ENCODE measurements around the gene C1orf198. TPM values are rescaled to one million over a fixed set of nuclear protein-coding genes. Genes with fewer than 3 reads are reported as not detected.

Gene C1orf198
- polyA plus RNA-seq, 2 of the 4 experiments (the other 2 are of a cell fraction): 12.0 to 20.4 TPM

- DNase-seq (ENCODE audit: low read depth in 1 of 2, low spot score in 1 of 2) (no peak), ATAC-seq (no peak), FAIRE-seq (no peak)
- Histone ChIP-seq H3K4me2 (no peak overlapping the region), H3K4me1 (no peaks in the 10 kb centered on the region), H3K9me3 (no peaks in the 10 kb centered on the region), H3K27ac (no peak overlapping the region), H3K4me3 (no peak overlapping the region)
- POLR2A ChIA-PET: no interaction called here
- TF ChIP-seq TP53 (CRISPR knock-in tag; IDR thresholded peaks at IDR 0.05) (no peak), KDM1A (IDR thresholded peaks at IDR 0.05; ENCODE audit: low read depth) (no peak), SMC3 (IDR thresholded peaks at IDR 0.05) (no peak), RNF2 (IDR thresholded peaks at IDR 0.05; ENCODE audit: borderline replicate concordance, low read depth) (no peak), CBX8 (IDR thresholded peaks at IDR 0.05) (no peak), ZSCAN20 (CRISPR knock-in tag; IDR thresholded peaks at IDR 0.05) (no peak), MAZ (IDR thresholded peaks at IDR 0.05; ENCODE audit: borderline replicate concordance, low read depth, low read length) (no peak), KDM5A (IDR thresholded peaks at IDR 0.05) (no peak)
- TF ChIP-seq, protein P1, sequence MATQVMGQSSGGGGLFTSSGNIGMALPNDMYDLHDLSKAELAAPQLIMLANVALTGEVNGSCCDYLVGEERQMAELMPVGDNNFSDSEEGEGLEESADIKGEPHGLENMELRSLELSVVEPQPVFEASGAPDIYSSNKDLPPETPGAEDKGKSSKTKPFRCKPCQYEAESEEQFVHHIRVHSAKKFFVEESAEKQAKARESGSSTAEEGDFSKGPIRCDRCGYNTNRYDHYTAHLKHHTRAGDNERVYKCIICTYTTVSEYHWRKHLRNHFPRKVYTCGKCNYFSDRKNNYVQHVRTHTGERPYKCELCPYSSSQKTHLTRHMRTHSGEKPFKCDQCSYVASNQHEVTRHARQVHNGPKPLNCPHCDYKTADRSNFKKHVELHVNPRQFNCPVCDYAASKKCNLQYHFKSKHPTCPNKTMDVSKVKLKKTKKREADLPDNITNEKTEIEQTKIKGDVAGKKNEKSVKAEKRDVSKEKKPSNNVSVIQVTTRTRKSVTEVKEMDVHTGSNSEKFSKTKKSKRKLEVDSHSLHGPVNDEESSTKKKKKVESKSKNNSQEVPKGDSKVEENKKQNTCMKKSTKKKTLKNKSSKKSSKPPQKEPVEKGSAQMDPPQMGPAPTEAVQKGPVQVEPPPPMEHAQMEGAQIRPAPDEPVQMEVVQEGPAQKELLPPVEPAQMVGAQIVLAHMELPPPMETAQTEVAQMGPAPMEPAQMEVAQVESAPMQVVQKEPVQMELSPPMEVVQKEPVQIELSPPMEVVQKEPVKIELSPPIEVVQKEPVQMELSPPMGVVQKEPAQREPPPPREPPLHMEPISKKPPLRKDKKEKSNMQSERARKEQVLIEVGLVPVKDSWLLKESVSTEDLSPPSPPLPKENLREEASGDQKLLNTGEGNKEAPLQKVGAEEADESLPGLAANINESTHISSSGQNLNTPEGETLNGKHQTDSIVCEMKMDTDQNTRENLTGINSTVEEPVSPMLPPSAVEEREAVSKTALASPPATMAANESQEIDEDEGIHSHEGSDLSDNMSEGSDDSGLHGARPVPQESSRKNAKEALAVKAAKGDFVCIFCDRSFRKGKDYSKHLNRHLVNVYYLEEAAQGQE (IDR thresholded peaks at IDR 0.05): no peak
- TF ChIP-seq, protein P2, sequence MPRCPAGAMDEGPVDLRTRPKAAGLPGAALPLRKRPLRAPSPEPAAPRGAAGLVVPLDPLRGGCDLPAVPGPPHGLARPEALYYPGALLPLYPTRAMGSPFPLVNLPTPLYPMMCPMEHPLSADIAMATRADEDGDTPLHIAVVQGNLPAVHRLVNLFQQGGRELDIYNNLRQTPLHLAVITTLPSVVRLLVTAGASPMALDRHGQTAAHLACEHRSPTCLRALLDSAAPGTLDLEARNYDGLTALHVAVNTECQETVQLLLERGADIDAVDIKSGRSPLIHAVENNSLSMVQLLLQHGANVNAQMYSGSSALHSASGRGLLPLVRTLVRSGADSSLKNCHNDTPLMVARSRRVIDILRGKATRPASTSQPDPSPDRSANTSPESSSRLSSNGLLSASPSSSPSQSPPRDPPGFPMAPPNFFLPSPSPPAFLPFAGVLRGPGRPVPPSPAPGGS (IDR thresholded peaks at IDR 0.05): no peak
- TF ChIP-seq, protein P3, sequence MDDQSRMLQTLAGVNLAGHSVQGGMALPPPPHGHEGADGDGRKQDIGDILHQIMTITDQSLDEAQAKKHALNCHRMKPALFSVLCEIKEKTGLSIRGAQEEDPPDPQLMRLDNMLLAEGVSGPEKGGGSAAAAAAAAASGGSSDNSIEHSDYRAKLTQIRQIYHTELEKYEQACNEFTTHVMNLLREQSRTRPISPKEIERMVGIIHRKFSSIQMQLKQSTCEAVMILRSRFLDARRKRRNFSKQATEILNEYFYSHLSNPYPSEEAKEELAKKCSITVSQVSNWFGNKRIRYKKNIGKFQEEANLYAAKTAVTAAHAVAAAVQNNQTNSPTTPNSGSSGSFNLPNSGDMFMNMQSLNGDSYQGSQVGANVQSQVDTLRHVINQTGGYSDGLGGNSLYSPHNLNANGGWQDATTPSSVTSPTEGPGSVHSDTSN (IDR thresholded peaks at IDR 0.05): no peak
- WGBS (ENCODE audit: missing lambda C conversion rate): 83% methylated on average over 5 of the region's 5 CpGs
- CTCF ChIA-PET: interaction anchor here (1.1 to 2.7 kb wide), 2 partner anchors 16 to 39 kb away, joined by 5 to 11 read pairs; no protein-coding TSS in a partner anchor
These were observed 31.5 kb downstream of the C1orf198 start for GRCh38 chr1:230836793-230837192.

DNA sequence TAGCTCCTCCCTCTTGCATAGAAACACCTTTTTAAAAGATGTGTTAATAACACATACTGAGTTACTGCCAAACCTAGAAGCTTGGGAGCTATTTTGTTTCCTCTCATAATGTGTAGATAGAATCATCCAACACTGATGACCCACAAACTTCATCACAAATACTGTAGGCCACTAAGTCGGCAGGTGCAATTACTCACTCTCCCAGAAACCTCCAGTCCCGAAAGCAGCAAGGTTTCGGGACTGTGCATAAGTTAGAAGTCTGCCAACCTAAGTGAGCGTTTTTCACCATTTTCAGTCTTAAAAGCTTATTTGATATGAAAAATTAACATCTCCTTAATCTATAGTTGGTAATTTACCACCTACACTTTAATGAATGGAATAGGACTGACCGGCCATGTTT, 32.0 kb downstream of the C1orf198 start:
- WGBS (ENCODE audit: missing lambda C conversion rate): 90% methylated on average over 5 of the region's 5 CpGs
- Histone ChIP-seq H3K4me1 (no peaks in the 10 kb centered on the region), H3K9me3 (no peaks in the 10 kb centered on the region), H3K4me2 (no peak overlapping the region), H3K27ac (no peak overlapping the region), H3K4me3 (no peak overlapping the region)
- ATAC-seq: no peak
- ChIA-PET POLR2A (no interaction called here), CTCF (interaction anchor here (1.1 to 2.7 kb wide), 2 partner anchors 16 to 38 kb away, joined by 5 to 11 read pairs; no protein-coding TSS in a partner anchor)
- no peak for DNase-seq (ENCODE audit: low read depth in 1 of 2, low spot score in 1 of 2)
- TF ChIP-seq FOSL2 (IDR thresholded peaks at IDR 0.05) (no peak), FOSL2 (CRISPR knock-in tag; IDR thresholded peaks at IDR 0.05) (no peak), NPAS2 (CRISPR knock-in tag; IDR thresholded peaks at IDR 0.05; ENCODE audit: borderline replicate concordance) (no peak), RAD21 (conservative IDR thresholded peaks at IDR 0.05 in 1 of 2, IDR thresholded peaks at IDR 0.05 in 1 of 2) (no peak), MAFK (IDR thresholded peaks at IDR 0.05; ENCODE audit: partially characterized antibody) (no peak), RCOR1 (IDR thresholded peaks at IDR 0.05; ENCODE audit: low read depth, low read length) (no peak), NFE2L2 (conservative IDR thresholded peaks at IDR 0.05; ENCODE audit: low read length) (no peak)
- TF ChIP-seq, protein P1 (IDR thresholded peaks at IDR 0.05): no peak
- FAIRE-seq: no peak
